Eye (tissue), 1 donor: Measurements from ENCODE around the gene SCLY.

Source experiments
- DNase-seq: peaks from one replicate; pipeline ENCODE4 v3.0.0-alpha.2; 2015

SCLY gene

DNA sequence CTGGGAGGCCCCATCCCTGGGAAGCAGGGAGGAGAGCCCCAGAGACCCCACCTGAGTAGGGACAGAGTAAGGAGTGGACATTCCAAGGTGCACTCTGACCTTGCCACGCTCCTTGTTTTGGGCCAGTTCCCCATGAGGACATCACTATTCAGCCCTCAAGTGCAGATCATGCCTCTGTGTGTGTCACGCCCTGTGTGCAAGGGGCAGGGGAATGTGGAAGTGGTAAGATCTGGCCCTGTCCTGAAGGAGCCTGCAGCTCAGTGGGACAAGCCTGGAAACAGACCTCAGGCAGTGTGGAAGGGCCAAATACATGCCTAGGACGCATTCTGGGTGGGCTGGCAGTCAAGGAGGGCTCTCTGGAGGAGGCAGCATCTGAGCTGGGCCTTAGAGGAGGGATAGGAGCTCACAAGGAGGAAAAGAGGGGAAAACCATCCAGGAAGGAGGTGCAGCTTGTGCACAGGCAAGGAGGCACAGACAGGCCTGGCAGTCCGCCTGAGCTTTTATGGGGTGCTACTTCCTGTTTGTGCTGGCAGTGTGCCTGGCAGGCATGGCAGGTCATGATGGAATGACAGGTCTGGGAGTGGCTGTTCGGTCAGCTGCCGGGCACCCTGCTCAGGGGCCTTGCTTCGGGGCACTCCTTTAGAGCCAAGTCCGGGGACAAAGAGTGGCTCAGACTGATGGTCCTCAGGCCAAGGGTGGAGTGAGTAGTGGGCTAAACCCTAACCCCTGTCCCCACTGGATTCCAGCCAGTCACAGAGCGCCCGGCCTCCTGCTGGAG is 80.9 kb downstream of the SCLY start:
- DNase-seq, result no peak

DNA sequence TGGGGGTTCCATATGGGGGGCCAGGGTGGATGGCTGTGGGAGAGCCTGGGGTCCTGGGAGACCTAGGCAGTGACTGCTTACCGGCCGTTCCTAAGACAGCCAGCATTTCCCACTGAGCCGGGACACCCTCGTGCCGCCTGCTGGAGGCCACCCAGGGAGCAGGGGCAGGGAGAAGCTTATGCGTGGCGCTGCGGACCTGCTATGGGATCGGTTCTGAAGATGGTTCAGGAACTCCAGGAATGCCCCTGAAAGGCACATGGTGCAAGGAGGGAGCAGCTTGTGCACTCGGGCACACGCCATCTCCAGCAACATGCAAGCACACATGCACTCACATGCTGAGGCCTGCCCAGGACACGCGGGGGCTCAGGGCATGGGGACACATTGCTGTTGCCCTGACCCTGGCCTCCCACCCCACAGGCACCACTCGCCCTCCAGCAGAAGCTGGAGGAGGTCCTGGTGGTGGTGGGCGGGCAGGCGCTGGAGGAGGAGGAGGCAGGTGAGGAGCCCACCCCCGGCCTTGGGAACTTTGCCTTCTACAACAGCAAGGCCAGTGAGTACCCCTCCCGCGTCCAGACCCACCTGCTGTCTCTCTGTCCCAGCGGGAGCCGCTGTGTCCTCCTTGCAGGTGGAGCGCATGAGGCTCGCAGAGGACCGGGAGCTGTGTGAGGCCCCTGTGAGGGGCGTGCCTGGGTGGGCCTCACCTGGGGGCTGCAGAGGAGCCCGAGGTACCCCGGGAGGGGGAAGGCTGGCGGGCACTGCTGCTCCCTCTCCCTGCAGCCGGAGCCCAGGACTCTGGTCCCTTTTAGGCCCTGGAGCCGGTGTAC is 81.8 kb downstream of the SCLY start:
- DNase-seq, result no peak

DNA sequence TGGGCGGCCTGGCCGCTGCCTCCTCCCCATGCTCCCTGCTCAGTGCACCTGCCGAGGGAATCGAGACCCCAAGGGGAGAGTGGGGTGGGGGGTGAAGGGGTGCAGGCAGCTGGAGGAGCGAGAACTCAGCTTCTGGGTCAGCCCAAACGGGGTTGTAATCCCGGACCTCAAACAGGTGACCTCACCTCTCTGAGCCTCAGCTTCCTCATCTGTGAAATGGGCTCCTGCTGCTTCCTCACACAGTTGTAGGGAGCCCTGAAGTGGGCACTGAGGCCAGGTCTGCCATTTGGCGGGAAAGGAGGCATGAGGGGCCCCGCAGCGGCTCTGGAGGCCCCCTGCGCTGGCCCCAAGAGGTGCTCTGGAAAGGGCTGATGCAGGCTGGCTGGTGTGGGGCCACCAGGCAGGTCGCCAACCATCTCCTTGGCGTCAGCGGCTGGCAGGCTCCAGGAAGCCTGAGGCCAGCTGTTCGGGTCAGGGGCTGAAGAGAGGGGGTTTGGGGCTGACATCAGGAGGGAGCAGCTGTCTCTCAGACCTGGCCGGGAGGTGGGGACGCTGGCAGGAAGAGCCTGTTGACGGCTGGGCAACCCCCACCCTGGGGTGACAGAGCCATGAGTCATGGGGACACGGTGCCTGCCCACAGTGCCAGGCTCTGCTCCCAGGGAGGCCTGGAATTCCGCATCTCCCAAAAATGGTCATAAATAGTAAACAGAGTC is 82.6 kb downstream of the SCLY start:
- DNase-seq, result no peak

DNA sequence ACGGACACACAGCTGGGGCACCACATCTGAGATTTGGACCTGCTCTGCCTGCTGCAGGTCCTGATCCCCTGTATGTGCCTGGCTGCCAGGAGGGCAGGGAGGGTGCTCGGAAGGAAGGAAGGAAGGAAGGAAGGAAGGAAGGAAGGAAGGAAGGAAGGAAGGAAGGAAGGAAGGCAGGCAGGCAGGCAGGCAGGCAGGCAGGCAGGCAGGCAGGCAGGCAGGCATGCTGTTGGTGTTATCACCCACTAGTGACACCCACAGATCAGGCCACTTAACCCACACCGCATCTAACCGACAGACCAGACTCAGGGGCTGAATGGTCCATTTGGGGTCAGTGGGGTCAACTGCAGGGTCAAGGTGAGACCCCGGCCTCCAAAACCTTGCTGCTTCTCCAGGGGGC is 83.5 kb downstream of the SCLY start:
- no peak for DNase-seq

DNA sequence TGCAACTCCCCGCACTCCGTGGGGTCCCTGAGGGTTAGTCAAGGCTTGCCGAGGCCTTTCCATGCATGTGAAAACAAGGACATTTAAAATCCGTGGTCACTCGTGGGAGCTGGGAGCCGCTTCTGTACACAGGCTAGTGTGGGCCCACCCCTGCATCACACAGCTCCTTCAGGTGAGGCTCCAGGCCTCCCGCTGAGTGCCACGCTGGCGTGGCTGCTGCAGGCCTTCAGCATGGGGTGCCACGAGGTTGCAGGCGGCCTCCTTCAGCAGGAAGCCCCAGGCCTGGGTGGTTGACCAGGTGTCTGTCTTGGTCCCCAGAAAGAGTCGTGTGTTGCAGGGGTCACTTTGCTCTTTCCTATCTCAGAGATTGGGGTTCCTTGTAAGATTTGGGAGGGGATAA is 84.2 kb downstream of the SCLY start:
- DNase-seq, result no peak

DNA sequence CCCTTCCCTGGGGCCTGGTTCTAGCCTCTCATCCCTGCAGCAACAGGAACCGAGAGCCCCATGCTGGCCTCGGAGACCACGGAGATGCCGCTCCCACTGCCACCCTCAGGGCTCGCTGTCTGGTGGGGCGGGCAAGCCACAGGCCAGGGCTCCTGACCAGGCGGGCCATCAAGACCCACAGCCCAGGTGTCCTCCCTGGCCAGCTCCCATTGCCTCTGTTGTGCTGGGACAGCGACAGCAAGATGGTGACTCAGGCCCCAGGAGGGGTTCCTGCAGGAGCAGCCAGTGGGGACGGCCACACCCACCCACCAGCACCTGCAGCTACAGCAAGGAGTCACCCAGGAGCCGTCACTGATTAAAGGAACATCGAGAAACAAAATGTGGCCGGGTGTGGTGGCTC is 85.0 kb downstream of the SCLY start:
- DNase-seq, result no peak

DNA sequence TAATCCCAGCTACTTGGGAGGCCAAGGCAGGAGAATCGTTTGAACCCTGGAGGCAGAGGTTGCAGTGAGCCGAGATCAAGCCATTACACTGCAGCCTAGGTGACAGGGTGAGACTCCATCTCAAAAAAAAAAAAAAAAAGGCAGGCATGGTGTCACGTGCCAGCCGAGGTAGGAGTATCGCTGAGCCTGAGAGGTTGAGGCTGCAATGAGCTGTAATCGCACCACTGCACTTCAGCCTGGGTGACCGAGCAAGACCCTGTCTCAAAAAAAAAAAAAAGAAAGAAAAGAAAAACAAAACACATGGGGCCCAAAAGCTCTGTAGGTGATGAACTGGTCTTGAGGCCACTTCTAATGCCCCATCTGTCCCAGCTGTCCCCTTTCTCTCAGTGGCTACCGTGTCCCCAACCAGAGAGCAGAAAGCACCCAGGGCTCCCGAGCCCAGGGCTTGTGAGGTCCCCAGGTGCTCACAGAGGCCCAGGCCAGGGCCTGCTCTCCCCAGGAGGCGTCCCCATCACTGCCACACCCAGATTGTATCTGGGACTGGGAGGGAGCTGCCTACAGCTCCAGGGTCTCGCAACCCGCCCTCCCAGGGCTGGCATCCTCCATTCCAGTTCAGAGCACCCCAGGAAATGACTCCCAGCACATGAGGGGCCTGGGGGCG is 86.2 kb downstream of the SCLY start:
- no peak for DNase-seq

DNA sequence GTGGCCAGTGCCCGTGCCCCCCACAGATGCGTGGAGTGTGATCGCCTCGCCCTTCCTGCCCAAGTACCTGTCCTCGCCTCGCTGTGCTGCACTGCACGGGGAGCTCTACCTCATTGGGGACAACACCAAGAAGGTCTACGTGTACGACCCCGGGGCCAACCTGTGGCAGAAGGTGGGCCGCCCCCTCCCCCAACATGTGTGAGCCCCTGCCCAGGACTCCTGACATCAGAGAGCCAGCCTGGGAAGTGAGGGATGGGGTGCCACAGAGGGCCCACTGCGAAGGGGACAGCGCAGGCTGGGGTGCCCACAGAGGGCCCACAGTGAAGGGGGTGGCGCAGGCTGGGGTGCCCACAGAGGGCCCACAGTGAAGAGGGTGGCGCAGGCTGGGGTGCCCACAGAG is 88.2 kb downstream of the SCLY start:
- DNase-seq, result no peak
